Naive thymus-derived CD4-positive, alpha-beta T cell (primary cell): ENCODE measurements around the gene ANXA7. TPM values are rescaled to one million over a fixed set of nuclear protein-coding genes. Genes with fewer than 3 reads are reported as not detected.
A peak's percentile ranks its signal among the peaks of the same experiment; 100 is the strongest.
"Not testable (repeated sequence)": the region's sequence is repeated elsewhere in the genome, so short reads cannot be mapped to it uniquely, and the experiment has no call there.

Experiments used
- ATAC-seq: fragments of 150-1000 bp; cut with Tn5 transposase; 2 replicates; pipeline ENCODE4 v1.10.0; 2021; ENCODE audit warnings: mild to moderate bottlenecking, moderate library complexity
- CTCF ChIA-PET: fragments of 350-600 bp; sonication (Branson Sonifier 250); formaldehyde crosslinking; loops from one replicate; lab custom pipeline; 2021; ENCODE audit warnings: antibody characterized with exemption; lab: Charles Lee
- POLR2A ChIA-PET: fragments of 350-600 bp; sonication (Branson Sonifier 250); formaldehyde crosslinking; loops from one replicate; lab custom pipeline; 2021; ENCODE audit warnings: antibody characterized with exemption, inconsistent platforms; lab: Charles Lee
- DNase-seq, 9 donors: peaks; one replicate each; pipeline versions ENCODE4 v3.0.0 to v3.0.0-alpha.2; 2020 to 2022; ENCODE audit warnings: mixed read lengths in 1 of 9
- H3K27ac ChIP-seq: one replicate; pipeline ENCODE4 v1.7.0; 2013; ENCODE audit warnings: mild to moderate bottlenecking, low read depth, low read length, moderate library complexity
- H3K27me3 ChIP-seq, 2 donors: one replicate each; pipeline ENCODE4 v1.7.0; 2013; ENCODE audit warnings: low read length in 2 of 2, mild to moderate bottlenecking in 2 of 2, moderate library complexity in 2 of 2; ENCODE audit not compliant: control insufficient read depth in 2 of 2, insufficient read depth in 2 of 2
- H3K36me3 ChIP-seq, 3 experiments: 1 replicate in 2 of 3; 2 replicates in 1 of 3; pipeline ENCODE4 v1.7.0; 2013; ENCODE audit warnings: low read length in 3 of 3, mild to moderate bottlenecking in 3 of 3, moderate library complexity in 1 of 3; ENCODE audit not compliant: insufficient read depth in 3 of 3, control insufficient read depth in 2 of 3
- H3K4me1 ChIP-seq, 2 donors: one replicate each; pipeline ENCODE4 v1.7.0; 2013; ENCODE audit warnings: low read length in 2 of 2, mild to moderate bottlenecking in 2 of 2, moderate library complexity in 1 of 2; ENCODE audit not compliant: control insufficient read depth in 2 of 2, insufficient read depth in 2 of 2
- H3K4me3 ChIP-seq: 2 replicates; pipeline ENCODE4 v1.7.0; 2013; ENCODE audit warnings: mild to moderate bottlenecking, low read length
- H3K9me3 ChIP-seq, 3 experiments: 1 replicate in 2 of 3; 2 replicates in 1 of 3; pipeline ENCODE4 v1.7.0; 2013; ENCODE audit warnings: low read length in 3 of 3; ENCODE audit not compliant: control insufficient read depth in 2 of 3
- H3K27ac Mint-ChIP-seq, 9 donors: one replicate each; pipeline ENCODE4 v1.8.0; 2020 to 2022; ENCODE audit warnings: mixed read lengths in 9 of 9, mild to moderate bottlenecking in 8 of 9, moderate library complexity in 5 of 9, inconsistent platforms in 2 of 9
- H3K27me3 Mint-ChIP-seq, 5 donors: one replicate each; pipeline ENCODE4 v1.8.0; 2021 to 2022; ENCODE audit warnings: mixed read lengths in 5 of 5, mild to moderate bottlenecking in 1 of 5
- H3K36me3 Mint-ChIP-seq, 5 donors: one replicate each; pipeline ENCODE4 v1.8.0; 2020 to 2022; ENCODE audit warnings: mixed read lengths in 5 of 5, mild to moderate bottlenecking in 3 of 5, inconsistent platforms in 1 of 5
- H3K4me1 Mint-ChIP-seq, 7 donors: one replicate each; pipeline ENCODE4 v1.8.0; 2020 to 2022; ENCODE audit warnings: mixed read lengths in 7 of 7, mild to moderate bottlenecking in 3 of 7, inconsistent platforms in 1 of 7
- H3K4me3 Mint-ChIP-seq, 10 donors: one replicate each; pipeline ENCODE4 v1.8.0; 2020 to 2022; ENCODE audit warnings: mild to moderate bottlenecking in 10 of 10, mixed read lengths in 10 of 10, moderate library complexity in 6 of 10, inconsistent platforms in 2 of 10
- H3K9me3 Mint-ChIP-seq, 11 donors: one replicate each; pipeline ENCODE4 v1.8.0; 2020 to 2022; ENCODE audit warnings: mixed read lengths in 11 of 11, mild to moderate bottlenecking in 4 of 11, inconsistent platforms in 1 of 11, moderate library complexity in 1 of 11
- intact Hi-C, 2 donors: fragments of 100-400 bp; cut with micrococcal nuclease; formaldehyde crosslinking; loops; one replicate each; pipeline ENCODE4 v1.15.1; 2023
- polyA plus RNA-seq, 2 donors: library from polyadenylated mRNA; unstranded; fragments of 300-500 nt; fragmentation: Illumina TruSeq; gene quantifications; one replicate each; pipeline ENCODE4 v1.2.3, GENCODE V29; 2021
- total RNA-seq, 6 experiments: library from RNA in 5 of 6; stranded (reverse) in 5 of 6; gene quantifications; 1 replicate in 5 of 6; 2 replicates in 1 of 6; pipeline ENCODE4 v1.2.3 and lab custom pipeline; 2021 to 2026

The ANXA7 gene
- total and polyA plus RNA-seq, 7 experiments from 2014 or later, result 74.8 to 205 (median 99.6) TPM

DNA sequence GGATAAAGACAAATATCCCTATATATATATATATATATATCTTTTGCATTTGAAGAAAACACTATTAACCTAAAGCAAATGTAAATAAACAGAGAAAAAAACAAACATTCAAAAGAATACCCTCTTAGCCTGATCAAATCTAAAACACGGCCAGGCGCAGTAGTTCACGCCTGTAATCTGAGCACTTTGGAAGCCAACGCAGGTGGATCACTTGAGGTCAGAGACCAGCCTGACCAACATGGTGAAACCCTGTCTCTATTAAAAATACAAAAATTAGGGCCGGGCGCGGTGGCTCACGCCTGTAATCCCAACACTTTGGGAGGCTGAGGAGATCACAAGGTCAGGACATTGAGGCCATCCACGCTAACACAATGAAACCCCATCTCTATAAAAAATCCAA is 9.2 kb downstream of the ANXA7 start:
- DNase-seq, result no peak
- Histone ChIP-seq H3K27ac (no peak overlapping the region), H3K27me3 (no peaks in the 10 kb centered on the region), H3K4me1 (peaks cover 3 to 4% of the 10 kb centered on the region in 2 donors), H3K36me3 (peaks cover 0 to 11% (median 3%) of the 10 kb centered on the region in 3 experiments), H3K9me3 (no peaks in the 10 kb centered on the region), H3K4me3 (no peak overlapping the region)
- Mint-ChIP-seq H3K27me3 (no peaks in the 10 kb centered on the region), H3K9me3 (no peaks in the 10 kb centered on the region), H3K36me3 (peaks cover 0 to 16% (median 8%) of the 10 kb centered on the region in 5 donors), H3K27ac (no peak overlapping the region), H3K4me3 (no peak overlapping the region), H3K4me1 (peaks cover 22 to 62% (median 53%) of the 10 kb centered on the region in 7 donors)
- ChIA-PET CTCF (no interaction called here), POLR2A (no interaction called here)
- intact Hi-C loops, result no loop called here
- no peak for ATAC-seq

DNA sequence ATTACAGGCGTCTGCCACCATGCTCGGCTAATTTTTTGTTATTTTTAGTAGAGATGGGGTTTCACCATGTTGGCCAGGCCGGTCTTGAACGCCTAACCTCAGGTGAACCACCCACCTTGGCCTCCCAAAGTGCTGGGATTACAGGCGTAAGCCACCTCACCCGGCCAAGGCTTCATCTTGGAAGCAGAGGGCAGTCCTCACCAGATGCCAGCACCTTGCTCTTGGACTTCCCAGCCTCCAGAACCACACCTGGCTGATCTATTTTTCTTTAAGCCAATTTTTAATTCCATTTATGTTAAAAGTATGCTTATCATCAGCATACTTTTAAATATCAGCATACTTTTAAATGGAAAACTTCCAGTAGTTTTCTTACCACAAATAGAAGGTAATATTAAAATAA is 12.2 kb downstream of the ANXA7 start:
- ChIA-PET CTCF (interaction anchor here (1.0 kb wide), 1 partner anchor 54 kb away, joined by 3 read pairs; no protein-coding TSS in a partner anchor), POLR2A (interaction anchor here (0.6 kb wide), 1 partner anchor 148 kb away, joined by 4 read pairs; no protein-coding TSS in a partner anchor)
- no peak for DNase-seq
- Mint-ChIP-seq H3K4me1 (peaks cover 9 to 38% (median 30%) of the 10 kb centered on the region in 7 donors), H3K27me3 (no peaks in the 10 kb centered on the region), H3K36me3 (peaks cover 0 to 18% (median 9%) of the 10 kb centered on the region in 5 donors), H3K4me3 (no peak overlapping the region), H3K9me3 (no peaks in the 10 kb centered on the region), H3K27ac (no peak overlapping the region)
- H3K27me3 ChIP-seq, result no peaks in the 10 kb centered on the region
- no peaks in the 10 kb centered on the region for H3K4me1 ChIP-seq
- no peaks in the 10 kb centered on the region for H3K9me3 ChIP-seq
- no peak overlapping the region for H3K4me3 ChIP-seq
- no peak for ATAC-seq
- H3K36me3 ChIP-seq, result peaks cover under 1 to 28% (median 7%) of the 10 kb centered on the region in 3 experiments
- H3K27ac ChIP-seq, result no peak overlapping the region
- intact Hi-C loops, result no loop called here

DNA sequence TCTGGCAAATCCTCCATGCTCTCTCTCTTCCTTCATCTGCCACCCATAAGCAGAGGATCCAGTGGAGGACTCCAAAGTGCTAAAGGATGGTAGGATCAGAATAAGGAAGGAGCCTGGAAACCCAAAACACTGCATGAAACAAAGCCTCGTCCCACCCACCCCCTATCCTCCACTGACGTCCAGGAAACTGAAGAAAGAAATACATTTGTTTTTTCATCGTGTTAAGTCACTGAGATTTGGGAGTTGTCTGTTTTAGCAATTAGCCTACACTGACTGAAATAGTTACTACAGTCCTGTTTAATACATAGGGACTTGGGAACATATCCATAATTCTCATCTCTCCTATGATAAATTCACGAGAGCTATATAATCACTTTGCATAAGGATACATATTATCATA is 14.8 kb downstream of the ANXA7 start:
- H3K9me3 ChIP-seq, result no peaks in the 10 kb centered on the region
- H3K27ac ChIP-seq, result no peak overlapping the region
- Mint-ChIP-seq H3K36me3 (peaks cover 0 to 38% (median 27%) of the 10 kb centered on the region in 5 donors), H3K4me1 (peaks cover 6 to 25% (median 18%) of the 10 kb centered on the region in 7 donors), H3K9me3 (peaks cover 0 to 2% (median 0%) of the 10 kb centered on the region in 11 donors), H3K4me3 (no peak overlapping the region), H3K27ac (peak overlapping the region in 2 of 9 donors; percentile 6 to 56), H3K27me3 (no peaks in the 10 kb centered on the region)
- POLR2A ChIA-PET, result no interaction called here
- H3K36me3 ChIP-seq, result peaks cover 7 to 45% (median 9%) of the 10 kb centered on the region in 3 experiments
- intact Hi-C loops, result no loop called here
- H3K4me3 ChIP-seq, result no peak overlapping the region
- CTCF ChIA-PET, result no interaction called here
- no peaks in the 10 kb centered on the region for H3K27me3 ChIP-seq
- H3K4me1 ChIP-seq, result no peaks in the 10 kb centered on the region
- ATAC-seq (no peak), DNase-seq (no peak)

DNA sequence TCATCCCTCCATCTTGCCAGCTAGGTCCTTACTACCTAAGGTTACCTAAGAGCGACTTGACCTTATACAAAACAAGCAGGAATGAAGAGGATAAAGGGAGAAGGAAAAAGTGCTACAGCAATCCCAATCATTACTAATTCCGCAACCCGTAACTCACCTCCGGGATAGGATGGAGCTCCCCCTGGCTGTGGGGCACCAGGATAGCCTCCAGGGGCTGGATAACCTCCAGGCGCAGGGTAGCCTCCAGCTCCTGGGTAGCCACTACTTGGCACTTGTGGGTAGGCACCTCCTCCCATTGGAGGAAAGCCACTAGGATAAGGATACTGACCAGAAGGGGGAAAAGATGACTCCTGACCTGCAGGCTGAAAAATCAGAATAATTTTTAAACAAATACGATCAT is 15.8 kb downstream of the ANXA7 start:
- intact Hi-C loops, result no loop called here
- H3K27me3 Mint-ChIP-seq, result no peaks in the 10 kb centered on the region
- H3K27ac Mint-ChIP-seq, result no peak overlapping the region
- H3K27ac ChIP-seq, result no peak overlapping the region
- H3K4me1 Mint-ChIP-seq, result peaks cover 2 to 19% (median 9%) of the 10 kb centered on the region in 7 donors
- CTCF ChIA-PET, result no interaction called here
- peaks cover 0 to 2% (median 0%) of the 10 kb centered on the region in 11 donors for H3K9me3 Mint-ChIP-seq
- POLR2A ChIA-PET, result no interaction called here
- ATAC-seq (no peak), DNase-seq (no peak)
- H3K9me3 ChIP-seq, result no peaks in the 10 kb centered on the region
- H3K4me3 Mint-ChIP-seq, result no peak overlapping the region
- no peak overlapping the region for H3K4me3 ChIP-seq
- no peaks in the 10 kb centered on the region for H3K4me1 ChIP-seq
- H3K36me3 ChIP-seq, result peaks cover 7 to 45% (median 9%) of the 10 kb centered on the region in 3 experiments
- peaks cover 0 to 46% (median 33%) of the 10 kb centered on the region in 5 donors for H3K36me3 Mint-ChIP-seq
- no peaks in the 10 kb centered on the region for H3K27me3 ChIP-seq

DNA sequence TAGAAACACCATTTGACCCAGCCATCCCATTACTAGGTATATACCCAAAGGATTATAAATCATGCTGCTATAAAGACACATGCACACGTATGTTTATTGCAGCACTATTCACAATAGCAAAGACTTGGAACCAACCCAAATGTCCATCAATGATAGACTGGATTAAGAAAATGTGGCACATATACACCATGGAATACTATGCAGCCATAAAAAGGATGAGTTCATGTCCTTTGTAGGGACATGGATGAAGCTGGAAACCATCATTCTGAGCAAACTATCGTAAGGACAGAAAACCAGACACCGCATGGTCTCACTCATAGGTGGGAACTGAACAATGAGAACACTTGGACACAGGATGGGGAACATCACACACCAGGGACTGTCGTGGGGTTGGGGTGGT is 19.5 kb downstream of the ANXA7 start:
- ATAC-seq, H3K9me3 Mint-ChIP-seq, H3K4me3 Mint-ChIP-seq, H3K4me1 ChIP-seq, H3K27ac Mint-ChIP-seq, H3K27ac ChIP-seq, DNase-seq, POLR2A ChIA-PET, H3K4me3 ChIP-seq, intact Hi-C loops, H3K9me3 ChIP-seq, H3K27me3 Mint-ChIP-seq, H3K27me3 ChIP-seq: not testable (repeated sequence)
- Mint-ChIP-seq H3K4me1 (peaks cover 0 to 16% (median 9%) of the 10 kb centered on the region in 7 donors), H3K36me3 (peaks cover 5 to 64% (median 42%) of the 10 kb centered on the region in 5 donors)
- peaks cover 6 to 58% (median 15%) of the 10 kb centered on the region in 3 experiments for H3K36me3 ChIP-seq
- CTCF ChIA-PET, result interaction anchor here (0.8 kb wide), 1 partner anchor 19 kb away, joined by 4 read pairs; no protein-coding TSS in a partner anchor

DNA sequence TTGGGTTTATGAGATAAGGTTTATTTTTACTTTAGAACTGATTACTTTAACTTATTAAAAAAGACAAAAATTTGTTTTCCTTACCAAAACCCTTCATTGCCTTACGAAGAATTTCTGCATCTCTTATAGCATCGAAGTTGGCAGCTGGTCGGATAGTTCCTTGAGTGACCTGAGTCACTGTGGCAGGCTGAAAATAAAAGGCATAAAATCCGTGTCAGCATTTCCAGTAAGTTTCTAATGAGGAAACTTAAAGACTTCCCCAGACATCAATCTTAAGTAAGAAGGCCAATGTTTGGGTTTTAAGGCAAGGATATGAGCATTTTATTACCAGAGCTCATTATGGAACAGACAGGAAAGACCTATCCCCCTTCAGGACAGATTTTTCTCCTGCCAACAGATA is 25.6 kb downstream of the ANXA7 start:
- intact Hi-C loops, result no loop called here
- Mint-ChIP-seq H3K27ac (peak overlapping the region in 1 of 9 donors; percentile 41), H3K9me3 (no peaks in the 10 kb centered on the region), H3K36me3 (peaks cover 9 to 60% (median 29%) of the 10 kb centered on the region in 5 donors), H3K4me1 (peaks cover 0 to 10% (median 5%) of the 10 kb centered on the region in 7 donors), H3K27me3 (no peaks in the 10 kb centered on the region), H3K4me3 (no peak overlapping the region)
- no peak for ATAC-seq
- H3K9me3 ChIP-seq, result no peaks in the 10 kb centered on the region
- no peak overlapping the region for H3K4me3 ChIP-seq
- DNase-seq, result no peak
- CTCF ChIA-PET, result no interaction called here
- no peaks in the 10 kb centered on the region for H3K27me3 ChIP-seq
- POLR2A ChIA-PET, result no interaction called here
- H3K27ac ChIP-seq, result no peak overlapping the region
- H3K4me1 ChIP-seq, result no peaks in the 10 kb centered on the region
- H3K36me3 ChIP-seq, result peaks cover 3 to 76% (median 6%) of the 10 kb centered on the region in 3 experiments

DNA sequence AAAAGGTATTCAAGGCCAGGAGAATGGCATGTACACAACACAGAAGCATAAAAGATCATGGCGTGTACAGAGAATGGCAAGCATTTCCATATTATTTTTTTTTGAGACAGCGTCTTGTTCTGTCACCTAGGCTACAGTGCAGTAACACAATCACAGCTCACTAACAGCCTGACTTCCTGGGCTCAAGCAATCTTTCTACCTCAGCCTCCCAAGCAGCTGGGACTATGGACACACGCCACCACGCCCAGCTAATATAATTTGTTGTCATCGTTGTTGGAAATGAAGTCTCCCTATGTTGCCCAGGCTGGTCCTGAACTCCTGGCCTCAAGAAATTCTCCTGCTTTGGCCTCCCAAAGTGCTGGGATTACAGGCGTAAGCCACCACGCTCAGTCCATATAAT is 27.3 kb downstream of the ANXA7 start:
- H3K27me3 ChIP-seq, result no peaks in the 10 kb centered on the region
- Mint-ChIP-seq H3K27me3 (no peaks in the 10 kb centered on the region), H3K4me3 (no peak overlapping the region), H3K9me3 (no peaks in the 10 kb centered on the region), H3K27ac (peak overlapping the region in 1 of 9 donors; percentile 20), H3K36me3 (peaks cover 9 to 61% (median 25%) of the 10 kb centered on the region in 5 donors), H3K4me1 (peaks cover 0 to 5% (median 2%) of the 10 kb centered on the region in 7 donors)
- no peaks in the 10 kb centered on the region for H3K9me3 ChIP-seq
- intact Hi-C loops, result no loop called here
- H3K27ac ChIP-seq, result no peak overlapping the region
- ATAC-seq, result no peak
- CTCF ChIA-PET, result no interaction called here
- DNase-seq, result no peak
- no peak overlapping the region for H3K4me3 ChIP-seq
- H3K36me3 ChIP-seq, result peaks cover 5 to 90% (median 15%) of the 10 kb centered on the region in 3 experiments
- no peaks in the 10 kb centered on the region for H3K4me1 ChIP-seq
- POLR2A ChIA-PET, result interaction anchor here (0.6 kb wide), 1 partner anchor 95 kb away, joined by 4 read pairs; no protein-coding TSS in a partner anchor
